ENCODE results near the gene PCDHGA12. TPM values are rescaled to one million over a fixed set of nuclear protein-coding genes. Genes with fewer than 3 reads are reported as not detected.
"Not testable (repeated sequence)": the region's sequence is repeated elsewhere in the genome, so short reads cannot be mapped to it uniquely, and the experiment has no call there.

Gene PCDHGA12
- total and polyA plus RNA-seq, 2 of the 8 experiments (the other 6 are each of a cell fraction or from before 2014, with no cell fraction given): 0.88 to 1.3 TPM

DNA sequence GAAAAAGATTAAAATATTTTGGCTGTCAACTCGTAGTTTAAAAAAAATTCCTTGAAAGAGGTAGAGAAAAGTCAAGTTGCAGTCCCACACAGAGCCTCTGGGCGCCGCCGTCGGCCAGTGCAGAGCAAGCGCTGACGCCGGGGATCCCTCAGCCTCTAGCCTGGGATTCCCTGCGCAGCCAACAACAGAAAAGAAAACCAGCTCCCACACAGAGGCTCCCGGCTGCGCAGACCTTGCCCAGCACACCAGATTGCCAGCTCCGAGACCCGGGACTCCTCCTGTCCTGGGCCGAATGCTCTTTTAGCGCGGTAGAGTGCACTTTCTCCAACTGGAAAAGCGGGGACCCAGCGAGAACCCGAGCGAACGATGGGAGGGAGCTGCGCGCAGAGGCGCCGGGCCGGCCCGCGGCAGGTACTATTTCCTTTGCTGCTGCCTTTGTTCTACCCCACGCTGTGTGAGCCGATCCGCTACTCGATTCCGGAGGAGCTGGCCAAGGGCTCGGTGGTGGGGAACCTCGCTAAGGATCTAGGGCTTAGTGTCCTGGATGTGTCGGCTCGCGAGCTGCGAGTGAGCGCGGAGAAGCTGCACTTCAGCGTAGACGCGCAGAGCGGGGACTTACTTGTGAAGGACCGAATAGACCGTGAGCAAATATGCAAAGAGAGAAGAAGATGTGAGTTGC, 12.7 kb upstream of the PCDHGA12 start, which contains the start of gene PCDHGB7:
PCDHGB7 (plus strand) TSS at position 184 of the 679 bp plus-strand sequence; CDS start at position 367, 183 bp downstream.
- 11% methylated on average over 35 of the region's 47 CpGs; no CpG with 5 or more reads in 1 of the 2 experiments for WGBS, 2 experiments (ENCODE audit: extremely low coverage in 1 of 2, insufficient coverage in 1 of 2, insufficient read length in 1 of 2, insufficient replicate concordance in 2 of 2, low coverage in 1 of 2, low lambda C conversion rate in 2 of 2, missing lambda C conversion rate in 1 of 2)
- Histone ChIP-seq H3K27me3 (replicated peaks in 1 of 4; ENCODE audit: control insufficient read depth in 3 of 4, extremely low read depth in 1 of 4, insufficient read depth in 3 of 4, low read length in 3 of 4) (peaks cover 0 to 12% (median 6%) of the 10 kb centered on the region in 4 experiments; a peak in 4 of 7 replicates), H3K4me2 (ENCODE audit: insufficient read depth in 1 of 2, low read depth in 2 of 2, low read length in 2 of 2) (peak within 1 kb of the TSS; percentile 60 to 65), H3K4me3 (ENCODE audit: extremely low read depth in 1 of 4, insufficient read depth in 2 of 4, low read depth in 3 of 4, low read length in 4 of 4) (peak within 1 kb of the TSS; percentile 48 to 73 (median 62)), H3K36me3 (ENCODE audit: control insufficient read depth in 2 of 4, insufficient read depth in 4 of 4, low read length in 3 of 4) (peaks cover 0 to 21% (median under 1%) of the 10 kb centered on the region in 4 experiments; a peak in 2 of 8 replicates), H3K9me3 (ENCODE audit: insufficient read depth in 2 of 2, low read depth in 1 of 2, low read length in 1 of 2) (peaks cover 26 to 30% of the 10 kb centered on the region in 2 experiments), H3K9ac (replicated peaks in 1 of 4; ENCODE audit: extremely low read depth in 1 of 4, low read depth in 3 of 4, low read length in 3 of 4) (peak within 1 kb of the TSS in 3 of 4 experiments; percentile 34 to 56 (median 51); a peak in 5 of 7 replicates), H4K8ac (ENCODE audit: extremely low read depth, insufficient read depth, low read length) (peak within 1 kb of the TSS; percentile 77)
- not testable (repeated sequence) for H3K27ac ChIP-seq (ENCODE audit: low read depth, low read length); H3K4ac ChIP-seq (replicated peaks; ENCODE audit: insufficient read length, low read depth, low read length); H3K18ac ChIP-seq (ENCODE audit: extremely low read depth, low read length); H3K23ac ChIP-seq (ENCODE audit: insufficient read length); FAIRE-seq; H3K79me2 ChIP-seq (ENCODE audit: control insufficient read depth in 1 of 2, insufficient read depth in 2 of 2, low read length in 2 of 2); H2BK15ac ChIP-seq (ENCODE audit: low read length); H3K4me1 ChIP-seq (replicated peaks in 1 of 4; ENCODE audit: control insufficient read depth in 3 of 4, insufficient read depth in 4 of 4, low read length in 3 of 4); H4K5ac ChIP-seq (ENCODE audit: insufficient read length, low read depth, low read length); H2BK5ac ChIP-seq (ENCODE audit: low read depth, low read length); H2BK120ac ChIP-seq (replicated peaks; ENCODE audit: low read depth, low read length); H4K91ac ChIP-seq (replicated peaks; ENCODE audit: insufficient read length, low read length); H2AK5ac ChIP-seq (ENCODE audit: low read depth, low read length); H3K23me2 ChIP-seq (ENCODE audit: low read depth, low read length); H2BK12ac ChIP-seq (ENCODE audit: low read depth, low read length); H3K79me1 ChIP-seq (ENCODE audit: low read depth, low read length); H2AFZ ChIP-seq (ENCODE audit: low read length); H3K56ac ChIP-seq (replicated peaks; ENCODE audit: insufficient read length, low read depth, low read length); H2BK20ac ChIP-seq (ENCODE audit: low read length); H3K14ac ChIP-seq (ENCODE audit: insufficient read length); H4K20me1 ChIP-seq (replicated peaks in 1 of 2; ENCODE audit: control insufficient read depth in 1 of 2, insufficient read depth in 2 of 2, low read length in 2 of 2)
- peak in 1 of 2 experiments; percentile 87 for DNase-seq (ENCODE audit: low read depth in 1 of 2, low spot score in 2 of 2)
- POLR2A ChIA-PET (ENCODE audit: partially characterized antibody): interaction anchor here (0.6 to 1.4 kb wide), 6 partner anchors 61 to 140 kb away, joined by 3 to 5 read pairs (median 4); no protein-coding TSS in a partner anchor
- CTCF ChIA-PET (ENCODE audit: partially characterized antibody): interaction anchor here (0.6 to 23.3 kb wide), 45 partner anchors 11 to 282 kb away, joined by 3 to 1236 read pairs (median 4); partner anchors contain the start of genes PCDHB12, PCDHB13, PCDHB14 and PCDHB15
- TF ChIP-seq, protein P1, sequence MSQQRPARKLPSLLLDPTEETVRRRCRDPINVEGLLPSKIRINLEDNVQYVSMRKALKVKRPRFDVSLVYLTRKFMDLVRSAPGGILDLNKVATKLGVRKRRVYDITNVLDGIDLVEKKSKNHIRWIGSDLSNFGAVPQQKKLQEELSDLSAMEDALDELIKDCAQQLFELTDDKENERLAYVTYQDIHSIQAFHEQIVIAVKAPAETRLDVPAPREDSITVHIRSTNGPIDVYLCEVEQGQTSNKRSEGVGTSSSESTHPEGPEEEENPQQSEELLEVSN (IDR thresholded peaks at IDR 0.05): peak; percentile 26; the same call in 1 of the 2 replicates
- peak; percentile 29; the same call in 1 of the 2 replicates for TF ChIP-seq TBP (IDR thresholded peaks at IDR 0.05; ENCODE audit: low read depth, low read length)
- peak; percentile 68 for TF ChIP-seq RBBP5 (IDR thresholded peaks at IDR 0.05; ENCODE audit: borderline replicate concordance, low read depth, low read length)
- 0 out of 2 replicates have a peak, but pooled peaks have one; percentile 25 for TF ChIP-seq JUND (IDR thresholded peaks at IDR 0.05; ENCODE audit: low read length)
- peak; percentile 32 for TF ChIP-seq NRF1 (IDR thresholded peaks at IDR 0.05; ENCODE audit: low read depth, low read length)
- TF ChIP-seq, protein P2, sequence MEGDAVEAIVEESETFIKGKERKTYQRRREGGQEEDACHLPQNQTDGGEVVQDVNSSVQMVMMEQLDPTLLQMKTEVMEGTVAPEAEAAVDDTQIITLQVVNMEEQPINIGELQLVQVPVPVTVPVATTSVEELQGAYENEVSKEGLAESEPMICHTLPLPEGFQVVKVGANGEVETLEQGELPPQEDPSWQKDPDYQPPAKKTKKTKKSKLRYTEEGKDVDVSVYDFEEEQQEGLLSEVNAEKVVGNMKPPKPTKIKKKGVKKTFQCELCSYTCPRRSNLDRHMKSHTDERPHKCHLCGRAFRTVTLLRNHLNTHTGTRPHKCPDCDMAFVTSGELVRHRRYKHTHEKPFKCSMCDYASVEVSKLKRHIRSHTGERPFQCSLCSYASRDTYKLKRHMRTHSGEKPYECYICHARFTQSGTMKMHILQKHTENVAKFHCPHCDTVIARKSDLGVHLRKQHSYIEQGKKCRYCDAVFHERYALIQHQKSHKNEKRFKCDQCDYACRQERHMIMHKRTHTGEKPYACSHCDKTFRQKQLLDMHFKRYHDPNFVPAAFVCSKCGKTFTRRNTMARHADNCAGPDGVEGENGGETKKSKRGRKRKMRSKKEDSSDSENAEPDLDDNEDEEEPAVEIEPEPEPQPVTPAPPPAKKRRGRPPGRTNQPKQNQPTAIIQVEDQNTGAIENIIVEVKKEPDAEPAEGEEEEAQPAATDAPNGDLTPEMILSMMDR (IDR thresholded peaks at IDR 0.05; ENCODE audit: control extremely low read depth in 1 of 3, insufficient read depth in 1 of 3, low read depth in 1 of 3, low read length in 3 of 3): peak; percentile 76 to 96 (median 81)
- TF ChIP-seq SIN3A (conservative IDR thresholded peaks at IDR 0.05 in 1 of 2, IDR thresholded peaks at IDR 0.05 in 1 of 2; ENCODE audit: low read depth in 1 of 2, low read length in 2 of 2): 0 out of 4 replicates have a peak, but pooled peaks of 1 of the 2 experiments have one; percentile 52
- TF ChIP-seq TAF1 (IDR thresholded peaks at IDR 0.05; ENCODE audit: low read depth, low read length): peak; percentile 46; the same call in 1 of the 2 replicates
